Measurements from ENCODE around the gene ADARB1.

GRCh38 chr21:45163413-45164123 is 89.2 kb downstream of the ADARB1 start:
- TF ChIP-seq EZH2phosphoT487 (IDR thresholded peaks at IDR 0.05; ENCODE audit: borderline replicate concordance, low read length) (no peak), EZH2 (IDR thresholded peaks at IDR 0.05; ENCODE audit: low read length, unreplicated experiment) (no peak)

Data from PC-3 (cell line).